CD4-positive, alpha-beta T cell treated with Interleukin-4 for 4 hours (primary cell): ENCODE measurements around the gene RIN3.
A peak's percentile ranks its signal among the peaks of the same experiment; 100 is the strongest.
"Not testable (repeated sequence)": the region's sequence is repeated elsewhere in the genome, so short reads cannot be mapped to it uniquely, and the experiment has no call there.

Experiments used
- DNase-seq: peaks from one replicate; pipeline ENCODE4 v3.0.0-alpha.2; 2020

RIN3 gene

DNA sequence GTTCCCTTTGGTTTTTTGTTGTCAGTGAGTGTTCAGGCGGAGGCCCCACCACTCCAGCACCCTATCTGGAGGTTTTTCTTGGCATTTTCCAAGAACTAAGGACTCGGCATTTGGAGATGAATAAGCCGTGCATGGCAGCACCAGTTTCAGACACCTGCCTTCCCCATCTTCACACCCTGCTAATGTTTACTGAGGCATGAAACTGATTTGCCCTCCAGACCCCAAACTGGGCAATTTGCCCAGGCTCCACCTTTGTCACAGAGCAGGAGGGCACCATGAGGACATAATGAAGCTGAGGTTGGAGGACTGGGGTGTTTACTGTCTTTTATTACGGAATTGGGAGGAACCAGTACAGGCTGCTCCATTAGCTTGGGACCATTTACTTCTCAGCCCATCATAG, 121.5 kb downstream of the RIN3 start:
- DNase-seq: no peak

- no peak for DNase-seq
These were observed 122.3 kb downstream of the RIN3 start for GRCh38 chr14:92635896-92636295.

GRCh38 chr14:92637228-92637627, 123.6 kb downstream of the RIN3 start:
- no peak for DNase-seq

- DNase-seq: no peak
These were observed 124.3 kb downstream of the RIN3 start for GRCh38 chr14:92637864-92638263.

DNA sequence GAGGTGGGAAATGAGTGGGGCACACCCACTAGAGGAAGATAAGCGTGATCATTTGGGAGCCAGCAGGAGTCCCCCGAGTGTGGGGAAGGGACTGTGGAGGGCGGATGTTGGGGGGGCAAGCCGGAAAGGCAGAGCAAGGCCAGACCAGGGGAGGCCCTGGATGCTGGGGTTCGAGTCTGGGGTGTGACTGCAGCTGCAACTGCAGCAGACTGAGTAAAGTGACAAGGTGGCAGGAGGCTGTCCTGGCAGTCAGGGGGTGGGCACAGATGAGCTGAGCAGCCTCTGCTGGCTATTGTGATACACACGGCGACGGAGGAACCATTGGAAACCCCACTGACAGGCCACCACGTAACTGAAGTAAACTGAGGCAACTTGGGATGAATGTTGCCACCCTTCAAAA, 124.7 kb downstream of the RIN3 start:
- DNase-seq: no peak

GRCh38 chr14:92638904-92639303, 125.3 kb downstream of the RIN3 start:
- DNase-seq: no peak

- DNase-seq: not testable (repeated sequence)
These were observed 126.0 kb downstream of the RIN3 start for GRCh38 chr14:92639472-92640117.

GRCh38 chr14:92641306-92641705, 127.7 kb downstream of the RIN3 start:
- DNase-seq: no peak

GRCh38 chr14:92644171-92644969, 130.8 kb downstream of the RIN3 start:
- DNase-seq: no peak

GRCh38 chr14:92644970-92645515, 131.5 kb downstream of the RIN3 start:
- DNase-seq: no peak

GRCh38 chr14:92645841-92646478, 132.4 kb downstream of the RIN3 start:
- DNase-seq: no peak

DNA sequence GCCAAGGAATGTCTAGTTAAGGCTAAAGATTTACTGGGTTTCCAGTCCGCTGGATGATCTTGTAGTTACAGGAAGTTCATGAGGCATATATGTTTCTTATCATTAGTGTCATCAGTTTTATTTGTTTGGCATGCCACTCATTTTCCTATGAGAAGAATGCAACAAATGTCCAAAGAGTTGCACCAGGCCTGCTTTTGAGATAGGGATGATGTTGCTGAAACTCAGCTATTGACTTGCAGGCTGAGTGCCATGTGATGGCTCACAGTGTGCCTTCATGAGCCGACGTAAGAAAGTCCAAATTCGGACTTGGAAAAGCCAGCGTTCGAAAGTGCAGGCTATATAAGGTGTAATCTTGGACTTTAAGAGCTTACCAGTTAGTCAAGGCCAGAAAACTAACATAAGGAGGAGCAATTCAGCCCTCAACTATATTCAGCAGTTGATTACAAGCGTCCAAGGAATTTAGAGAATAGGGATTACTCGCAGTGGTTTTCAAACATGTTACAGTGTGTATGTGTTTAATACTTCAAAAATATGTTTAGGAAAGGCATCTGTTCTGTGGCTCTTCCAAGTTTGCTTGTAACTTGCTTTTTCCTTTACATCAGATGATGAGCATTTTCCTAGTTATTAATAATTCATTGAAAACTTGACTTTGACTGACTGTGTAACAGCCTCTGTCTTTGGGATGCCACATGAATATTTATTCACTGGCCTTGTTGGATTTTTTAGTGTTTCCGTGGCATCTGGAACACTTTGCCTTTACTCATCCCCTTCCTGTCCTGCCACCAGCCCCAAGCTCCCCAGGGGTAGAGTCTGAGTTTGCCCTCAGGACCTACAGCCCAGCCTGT, 133.6 kb downstream of the RIN3 start:
- DNase-seq: no peak

- DNase-seq: no peak
These were observed 134.3 kb downstream of the RIN3 start for GRCh38 chr14:92647797-92648279.

GRCh38 chr14:92649066-92649465, 135.5 kb downstream of the RIN3 start:
- DNase-seq: no peak

- peak; percentile 15 for DNase-seq
These were observed 136.5 kb downstream of the RIN3 start for GRCh38 chr14:92649934-92650545.

DNA sequence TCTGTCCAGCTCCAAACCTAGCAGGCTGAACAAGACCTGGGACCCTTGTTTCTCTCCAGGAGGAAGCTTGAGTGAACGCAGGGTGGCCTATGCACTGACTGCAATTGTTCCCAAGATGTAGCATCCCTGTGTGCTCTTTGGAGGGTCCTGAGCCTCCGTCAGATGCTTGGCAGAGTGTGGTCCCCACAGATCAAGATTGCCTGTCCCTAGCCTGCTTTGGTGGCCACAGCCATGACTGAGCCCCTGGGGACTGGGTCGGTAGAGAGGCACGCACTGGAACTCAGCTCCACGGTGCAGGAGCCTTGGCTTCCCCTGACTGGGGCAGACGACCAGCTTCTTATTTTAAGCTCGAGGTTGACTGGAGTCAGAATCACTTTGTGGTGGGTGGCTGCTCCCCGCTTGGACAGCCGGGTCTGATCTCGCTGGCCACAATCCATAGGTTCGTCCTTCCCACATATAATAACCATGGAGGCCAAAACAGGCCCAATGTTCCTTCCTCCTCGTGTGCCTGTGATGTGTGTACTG, 137.1 kb downstream of the RIN3 start:
- no peak for DNase-seq

- DNase-seq: peak; percentile 88
These were observed 137.7 kb downstream of the RIN3 start for GRCh38 chr14:92651106-92651757.

DNA sequence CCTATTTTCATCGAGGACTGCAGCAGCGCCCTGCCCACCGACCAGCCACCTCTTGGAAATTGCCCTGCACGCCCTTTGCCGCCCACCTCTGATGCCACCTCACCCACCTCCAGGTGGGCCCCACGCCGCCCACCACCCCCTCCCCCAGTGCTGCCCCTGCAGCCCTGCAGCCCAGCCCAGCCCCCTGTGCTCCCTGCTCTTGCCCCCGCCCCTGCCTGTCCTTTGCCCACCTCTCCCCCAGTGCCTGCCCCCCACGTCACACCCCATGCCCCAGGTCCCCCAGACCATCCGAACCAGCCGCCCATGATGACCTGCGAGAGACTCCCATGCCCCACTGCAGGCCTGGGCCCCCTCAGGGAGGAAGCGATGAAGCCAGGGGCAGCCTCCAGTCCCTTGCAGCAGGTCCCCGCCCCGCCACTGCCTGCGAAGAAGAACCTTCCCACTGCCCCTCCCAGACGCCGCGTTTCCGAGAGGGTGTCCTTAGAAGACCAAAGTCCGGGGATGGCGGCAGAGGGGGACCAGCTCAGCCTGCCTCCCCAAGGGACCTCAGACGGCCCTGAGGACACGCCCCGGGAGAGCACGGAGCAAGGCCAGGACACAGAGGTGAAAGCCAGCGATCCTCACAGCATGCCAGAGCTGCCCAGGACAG, 138.3 kb downstream of the RIN3 start:
- DNase-seq: peak; percentile 27

- DNase-seq: no peak
These were observed 139.0 kb downstream of the RIN3 start for GRCh38 chr14:92652413-92653151.

GRCh38 chr14:92653162-92653651, 139.6 kb downstream of the RIN3 start:
- no peak for DNase-seq
